ENCODE data around the gene HES1.

GRCh38 chr3:194119831-194120590 lies 15.9 kb upstream of the HES1 start:
- TF ChIP-seq CTCF (IDR thresholded peaks at IDR 0.05; ENCODE audit: borderline replicate concordance, extremely low read depth, low read length, poor library complexity, severe bottlenecking) (no peak), EZH2 (IDR thresholded peaks at IDR 0.05; ENCODE audit: borderline replicate concordance, low read depth, low read length, severe bottlenecking) (no peak)
